Measurements from ENCODE around the gene OR6P1. TPM values are rescaled to one million over a fixed set of nuclear protein-coding genes. Genes with fewer than 3 reads are reported as not detected.

The OR6P1 gene
- total and polyA plus RNA-seq, 2 of the 8 experiments (the other 6 are each of a cell fraction or from before 2014, with no cell fraction given) = not detected

DNA sequence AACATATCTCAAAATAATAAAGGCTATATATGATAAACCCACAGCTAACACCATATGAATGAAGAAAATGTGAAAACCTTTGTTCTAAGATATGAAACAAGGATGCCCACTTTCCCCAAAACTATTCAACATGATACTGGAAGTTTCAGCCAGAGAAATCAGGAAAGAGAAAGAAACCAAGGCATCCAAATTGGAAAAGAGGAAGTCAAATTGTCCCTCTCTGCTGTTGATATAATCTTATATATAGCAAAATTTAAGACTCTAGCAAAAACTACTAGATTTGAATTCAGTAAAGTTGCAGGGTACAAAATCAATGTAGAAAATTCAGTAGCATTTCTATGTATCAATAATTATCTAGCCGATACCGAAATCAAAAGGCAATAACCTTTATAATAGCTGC, 30.4 kb upstream of the OR6P1 start:
- Histone ChIP-seq H4K5ac (ENCODE audit: insufficient read length, low read depth, low read length) (no peak overlapping the region), H4K20me1 (replicated peaks in 1 of 2; ENCODE audit: control insufficient read depth in 1 of 2, insufficient read depth in 2 of 2, low read length in 2 of 2) (no peaks in the 10 kb centered on the region), H3K79me2 (ENCODE audit: control insufficient read depth in 1 of 2, insufficient read depth in 2 of 2, low read length in 2 of 2) (no peaks in the 10 kb centered on the region), H3K14ac (ENCODE audit: insufficient read length) (no peak overlapping the region), H3K4ac (replicated peaks; ENCODE audit: insufficient read length, low read depth, low read length) (no peak overlapping the region), H4K8ac (ENCODE audit: extremely low read depth, insufficient read depth, low read length) (no peak overlapping the region), H2BK12ac (ENCODE audit: low read depth, low read length) (no peak overlapping the region), H3K27ac (ENCODE audit: low read depth, low read length) (no peak overlapping the region), H3K36me3 (ENCODE audit: control insufficient read depth in 2 of 4, insufficient read depth in 4 of 4, low read length in 3 of 4) (no peaks in the 10 kb centered on the region; a peak in 1 of 8 replicates), H3K4me3 (ENCODE audit: extremely low read depth in 1 of 4, insufficient read depth in 2 of 4, low read depth in 3 of 4, low read length in 4 of 4) (no peak overlapping the region), H3K79me1 (ENCODE audit: low read depth, low read length) (no peaks in the 10 kb centered on the region), H3K23ac (ENCODE audit: insufficient read length) (no peak overlapping the region), H2AFZ (ENCODE audit: low read length) (no peak overlapping the region), H2BK20ac (ENCODE audit: low read length) (no peak overlapping the region), H2BK120ac (replicated peaks; ENCODE audit: low read depth, low read length) (no peak overlapping the region), H3K4me1 (replicated peaks in 1 of 4; ENCODE audit: control insufficient read depth in 3 of 4, insufficient read depth in 4 of 4, low read length in 3 of 4) (no peaks in the 10 kb centered on the region), H3K9me3 (ENCODE audit: insufficient read depth in 2 of 2, low read depth in 1 of 2, low read length in 1 of 2) (peaks cover 6 to 11% of the 10 kb centered on the region in 2 experiments; a peak in 2 of 4 replicates), H2AK5ac (ENCODE audit: low read depth, low read length) (no peak overlapping the region), H3K9ac (replicated peaks in 1 of 4; ENCODE audit: extremely low read depth in 1 of 4, low read depth in 3 of 4, low read length in 3 of 4) (no peak overlapping the region), H3K23me2 (ENCODE audit: low read depth, low read length) (no peaks in the 10 kb centered on the region), H4K91ac (replicated peaks; ENCODE audit: insufficient read length, low read length) (no peak overlapping the region), H3K27me3 (replicated peaks in 1 of 4; ENCODE audit: control insufficient read depth in 3 of 4, extremely low read depth in 1 of 4, insufficient read depth in 3 of 4, low read length in 3 of 4) (no peaks in the 10 kb centered on the region), H2BK5ac (ENCODE audit: low read depth, low read length) (no peak overlapping the region), H3K18ac (ENCODE audit: extremely low read depth, low read length) (no peak overlapping the region), H2BK15ac (ENCODE audit: low read length) (no peak overlapping the region), H3K4me2 (ENCODE audit: insufficient read depth in 1 of 2, low read depth in 2 of 2, low read length in 2 of 2) (no peak overlapping the region), H3K56ac (replicated peaks; ENCODE audit: insufficient read length, low read depth, low read length) (no peak overlapping the region)
- 70% methylated on average over 2 of the region's 2 CpGs; no CpG with 5 or more reads in 1 of the 2 experiments for WGBS, 2 experiments (ENCODE audit: extremely low coverage in 1 of 2, insufficient coverage in 1 of 2, insufficient read length in 1 of 2, insufficient replicate concordance in 2 of 2, low coverage in 1 of 2, low lambda C conversion rate in 2 of 2, missing lambda C conversion rate in 1 of 2)
- CTCF ChIA-PET (ENCODE audit: partially characterized antibody) = interaction anchor here (0.7 kb wide), 1 partner anchor 15 kb away, joined by 3 read pairs; no protein-coding TSS in a partner anchor
- POLR2A ChIA-PET (ENCODE audit: partially characterized antibody) = no interaction called here
- TF ChIP-seq CTBP2 (IDR thresholded peaks at IDR 0.05; ENCODE audit: borderline replicate concordance, insufficient read depth, insufficient read length, low read length) = no peak
- no peak for TF ChIP-seq GABPA (IDR thresholded peaks at IDR 0.05; ENCODE audit: borderline replicate concordance, insufficient read depth, low read length)
- DNase-seq (ENCODE audit: low read depth in 1 of 2, low spot score in 2 of 2) (no peak), FAIRE-seq (no peak)
